Measurements from ENCODE around the gene GATAD1.
"Not testable (repeated sequence)": the region's sequence is repeated elsewhere in the genome, so short reads cannot be mapped to it uniquely, and the experiment has no call there.

Gene GATAD1

GRCh38 chr7:92483624-92484023 lies 36.3 kb downstream of the GATAD1 start:
- DNase-seq (ENCODE audit: low spot score): not testable (repeated sequence)

GRCh38 chr7:92484226-92484625 lies 36.9 kb downstream of the GATAD1 start:
- not testable (repeated sequence) for DNase-seq (ENCODE audit: low spot score)

- DNase-seq (ENCODE audit: low spot score): no peak
Measured at GRCh38 chr7:92485267-92485892, 38.1 kb downstream of the GATAD1 start.

GRCh38 chr7:92485974-92486373 lies 38.7 kb downstream of the GATAD1 start:
- no peak for DNase-seq (ENCODE audit: low spot score)

- no peak for DNase-seq (ENCODE audit: low spot score)
Measured at GRCh38 chr7:92487804-92488203, 40.5 kb downstream of the GATAD1 start.

GRCh38 chr7:92489634-92490033 lies 42.4 kb downstream of the GATAD1 start:
- no peak for DNase-seq (ENCODE audit: low spot score)

- no peak for DNase-seq (ENCODE audit: low spot score)
Measured at GRCh38 chr7:92496876-92497275, 49.6 kb downstream of the GATAD1 start.

GRCh38 chr7:92498557-92498956 lies 51.3 kb downstream of the GATAD1 start:
- no peak for DNase-seq (ENCODE audit: low spot score)

GRCh38 chr7:92503767-92504166 lies 56.5 kb downstream of the GATAD1 start:
- DNase-seq (ENCODE audit: low spot score): no peak

- DNase-seq (ENCODE audit: low spot score): no peak
Measured at GRCh38 chr7:92504563-92504962, 57.3 kb downstream of the GATAD1 start.

- no peak for DNase-seq (ENCODE audit: low spot score)
Measured at GRCh38 chr7:92506363-92506762, 59.1 kb downstream of the GATAD1 start.

- DNase-seq (ENCODE audit: low spot score): no peak
Measured at GRCh38 chr7:92508946-92509345, 61.7 kb downstream of the GATAD1 start.

Measured in GM03348 (cell line).